ENCODE results near the gene CUTC. TPM values are rescaled to one million over a fixed set of nuclear protein-coding genes. Genes with fewer than 3 reads are reported as not detected.
"Not testable (repeated sequence)": the region's sequence is repeated elsewhere in the genome, so short reads cannot be mapped to it uniquely, and the experiment has no call there.

Gene CUTC
- total RNA-seq, 1 donor, result 13.8 TPM

GRCh38 chr10:99743841-99744240, 11.8 kb downstream of the CUTC start:
- no peak overlapping the region for H2AFZ ChIP-seq (ENCODE audit: low read length)
- no peaks in the 10 kb centered on the region for H3K27me3 ChIP-seq (ENCODE audit: insufficient read depth, low read length)
- H3K4me2 ChIP-seq (ENCODE audit: insufficient read depth, low read length), result no peak overlapping the region
- peak; percentile 73 for DNase-seq (ENCODE audit: insufficient read length, low spot score, missing footprints)
- H4K20me1 ChIP-seq (ENCODE audit: insufficient read depth, low read length), result no peaks in the 10 kb centered on the region
- peaks cover 28% of the 10 kb centered on the region for H3K4me1 ChIP-seq (ENCODE audit: insufficient read depth, low read length)
- H3K79me2 ChIP-seq (ENCODE audit: insufficient read depth, low read length), result no peaks in the 10 kb centered on the region
- H3K4me3 ChIP-seq (ENCODE audit: insufficient read depth, low read length), result no peak overlapping the region
- peaks cover 63% of the 10 kb centered on the region for H3K36me3 ChIP-seq (ENCODE audit: insufficient read depth, low read length)
- H3K27ac ChIP-seq (ENCODE audit: low read depth, low read length), result peak overlapping the region; percentile 81
- no peaks in the 10 kb centered on the region for H3K9me3 ChIP-seq (ENCODE audit: low read depth, low read length)
- peak; percentile 8 for TF ChIP-seq CTCF (IDR thresholded peaks at IDR 0.05; ENCODE audit: extremely low read depth, low read depth, low read length)

GRCh38 chr10:99746166-99746565, 14.1 kb downstream of the CUTC start:
- H3K36me3 ChIP-seq (ENCODE audit: insufficient read depth, low read length), result peaks cover 42% of the 10 kb centered on the region
- not testable (repeated sequence) for H3K27ac ChIP-seq (ENCODE audit: low read depth, low read length); H3K4me3 ChIP-seq (ENCODE audit: insufficient read depth, low read length); H2AFZ ChIP-seq (ENCODE audit: low read length); H3K79me2 ChIP-seq (ENCODE audit: insufficient read depth, low read length); DNase-seq (ENCODE audit: insufficient read length, low spot score, missing footprints); H3K27me3 ChIP-seq (ENCODE audit: insufficient read depth, low read length); H3K4me2 ChIP-seq (ENCODE audit: insufficient read depth, low read length); H4K20me1 ChIP-seq (ENCODE audit: insufficient read depth, low read length); H3K9me3 ChIP-seq (ENCODE audit: low read depth, low read length)
- H3K4me1 ChIP-seq (ENCODE audit: insufficient read depth, low read length), result peaks cover 27% of the 10 kb centered on the region

- no peak for DNase-seq (ENCODE audit: insufficient read length, low spot score, missing footprints)
- no peak for TF ChIP-seq CTCF (IDR thresholded peaks at IDR 0.05; ENCODE audit: extremely low read depth, low read depth, low read length)
- H2AFZ ChIP-seq (ENCODE audit: low read length), result no peak overlapping the region
- peaks cover 41% of the 10 kb centered on the region for H3K36me3 ChIP-seq (ENCODE audit: insufficient read depth, low read length)
- H3K9me3 ChIP-seq (ENCODE audit: low read depth, low read length), result no peaks in the 10 kb centered on the region
- H3K4me1 ChIP-seq (ENCODE audit: insufficient read depth, low read length), result no peaks in the 10 kb centered on the region
- no peak overlapping the region for H3K4me3 ChIP-seq (ENCODE audit: insufficient read depth, low read length)
- H3K79me2 ChIP-seq (ENCODE audit: insufficient read depth, low read length), result no peaks in the 10 kb centered on the region
- no peak overlapping the region for H3K4me2 ChIP-seq (ENCODE audit: insufficient read depth, low read length)
- H3K27ac ChIP-seq (ENCODE audit: low read depth, low read length), result no peak overlapping the region
- no peaks in the 10 kb centered on the region for H3K27me3 ChIP-seq (ENCODE audit: insufficient read depth, low read length)
- H4K20me1 ChIP-seq (ENCODE audit: insufficient read depth, low read length), result no peaks in the 10 kb centered on the region
Observed at GRCh38 chr10:99748823-99749451, 16.9 kb downstream of the CUTC start.

GRCh38 chr10:99750641-99751040, 18.6 kb downstream of the CUTC start:
- H3K4me1 ChIP-seq (ENCODE audit: insufficient read depth, low read length), result no peaks in the 10 kb centered on the region

More at GRCh38 chr10:99750641-99751040, 18.6 kb downstream of the CUTC start:
- TF ChIP-seq CTCF (IDR thresholded peaks at IDR 0.05; ENCODE audit: extremely low read depth, low read depth, low read length), result no peak
- no peaks in the 10 kb centered on the region for H3K27me3 ChIP-seq (ENCODE audit: insufficient read depth, low read length)
- no peaks in the 10 kb centered on the region for H4K20me1 ChIP-seq (ENCODE audit: insufficient read depth, low read length)
- H2AFZ ChIP-seq (ENCODE audit: low read length), result no peak overlapping the region
- H3K4me3 ChIP-seq (ENCODE audit: insufficient read depth, low read length), result no peak overlapping the region
- no peak for DNase-seq (ENCODE audit: insufficient read length, low spot score, missing footprints)
- H3K79me2 ChIP-seq (ENCODE audit: insufficient read depth, low read length), result no peaks in the 10 kb centered on the region
- H3K9me3 ChIP-seq (ENCODE audit: low read depth, low read length), result no peaks in the 10 kb centered on the region
- H3K27ac ChIP-seq (ENCODE audit: low read depth, low read length), result no peak overlapping the region
- H3K36me3 ChIP-seq (ENCODE audit: insufficient read depth, low read length), result peaks cover 37% of the 10 kb centered on the region
- H3K4me2 ChIP-seq (ENCODE audit: insufficient read depth, low read length), result no peak overlapping the region
